GM12892 (cell line): ENCODE measurements around the gene NEUROD1.

Experiments
- POLR2A ChIP-seq: IDR thresholded peaks from 2 replicates; pipeline ENCODE4 v1.6.1; 2011; ENCODE audit warnings: low read depth, low read length, control low read depth
- POLR2AphosphoS5 ChIP-seq: IDR thresholded peaks from 2 replicates; pipeline ENCODE4 v1.6.1; 2011; ENCODE audit warnings: low read depth, low read length, control low read depth
- TAF1 ChIP-seq: IDR thresholded peaks from 2 replicates; pipeline ENCODE4 v1.6.1; 2011; ENCODE audit warnings: low read depth, mild to moderate bottlenecking, control low read depth, low read length, borderline replicate concordance

DNA sequence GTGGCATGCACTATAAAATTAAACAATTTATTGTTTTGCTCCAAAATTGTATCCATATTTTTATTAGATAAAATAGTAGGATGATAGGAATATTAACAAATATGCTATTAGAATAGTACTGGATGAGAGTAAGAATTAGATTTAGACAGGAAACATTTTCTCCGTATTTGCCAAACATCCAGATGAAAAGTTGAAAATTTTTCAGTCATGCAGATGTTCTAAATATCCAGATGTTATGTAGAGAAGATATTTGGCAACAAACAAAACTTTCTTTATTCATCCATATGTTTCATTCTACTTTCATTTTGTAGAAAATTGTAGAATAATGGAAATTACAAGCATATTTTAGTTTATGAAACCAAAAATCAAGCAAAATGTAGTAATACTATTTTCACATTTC is 45.2 kb upstream of the NEUROD1 start:
- TF ChIP-seq POLR2A (no peak), TAF1 (no peak), POLR2AphosphoS5 (no peak)
